Liver (tissue), 9 donors: ENCODE measurements around the gene SYCP2. TPM values are rescaled to one million over a fixed set of nuclear protein-coding genes. Genes with fewer than 3 reads are reported as not detected.

ENCODE experiments used
- DNase-seq: peaks from one replicate; pipeline ENCODE4 v3.0.0-alpha.2; 2017; ENCODE audit warnings: low spot score
- H3K27ac ChIP-seq, 2 donors: one replicate each; pipeline ENCODE4 v1.7.0; 2013; ENCODE audit warnings: inconsistent platforms in 2 of 2, low read length in 2 of 2, control low read depth in 1 of 2, low read depth in 1 of 2, mild to moderate bottlenecking in 1 of 2
- H3K27me3 ChIP-seq, 4 donors: one replicate each; pipeline versions ENCODE4 v1.6.1 to v1.7.0; 2013; ENCODE audit warnings: low read length in 3 of 4, inconsistent platforms in 1 of 4, mild to moderate bottlenecking in 1 of 4, moderate library complexity in 1 of 4; ENCODE audit not compliant: control insufficient read depth in 4 of 4, insufficient read depth in 4 of 4
- H3K36me3 ChIP-seq, 4 donors: one replicate each; pipeline versions ENCODE4 v1.6.1 to v1.7.0; 2013; ENCODE audit warnings: low read length in 3 of 4, mild to moderate bottlenecking in 3 of 4, low read depth in 1 of 4, moderate library complexity in 1 of 4; ENCODE audit not compliant: control insufficient read depth in 4 of 4, insufficient read depth in 3 of 4
- H3K4me1 ChIP-seq, 4 donors: one replicate each; pipeline versions ENCODE4 v1.6.1 to v1.7.0; 2013; ENCODE audit warnings: low read length in 3 of 4, mild to moderate bottlenecking in 3 of 4, moderate library complexity in 1 of 4; ENCODE audit not compliant: control insufficient read depth in 4 of 4, insufficient read depth in 4 of 4
- H3K4me3 ChIP-seq, 3 donors: one replicate each; pipeline versions ENCODE4 v1.6.1 to v1.7.0; 2013; ENCODE audit warnings: low read length in 3 of 3, control low read depth in 1 of 3, low read depth in 1 of 3, mild to moderate bottlenecking in 1 of 3
- H3K9ac ChIP-seq, 2 donors: one replicate each; pipeline ENCODE4 v1.7.0; 2013; ENCODE audit warnings: low read length in 2 of 2, mild to moderate bottlenecking in 2 of 2, moderate library complexity in 2 of 2, control low read depth in 1 of 2, low read depth in 1 of 2
- H3K9me3 ChIP-seq, 4 donors: one replicate each; pipeline versions ENCODE4 v1.6.1 to v1.7.0; 2013; ENCODE audit warnings: low read length in 3 of 4; ENCODE audit not compliant: control insufficient read depth in 4 of 4
- ATF3 ChIP-seq: IDR thresholded peaks from 2 replicates; pipeline ENCODE4 v1.6.1; 2016; ENCODE audit warnings: antibody characterized with exemption
- CTCF ChIP-seq: fragments of 150-350 bp; IDR thresholded peaks from 2 replicates; pipeline ENCODE4 v1.5.1; 2017; ENCODE audit warnings: improper control_type of control experiment, low read depth, low read length; ENCODE audit not compliant: missing input control
- EGR1 ChIP-seq, 2 donors: IDR thresholded peaks; 2 replicates each; pipeline ENCODE4 v1.6.1; 2016 to 2018; ENCODE audit warnings: antibody characterized with exemption in 2 of 2, low read depth in 2 of 2
- FOXA1 ChIP-seq: IDR thresholded peaks from 2 replicates; pipeline ENCODE4 v1.6.1; 2016; ENCODE audit warnings: antibody characterized with exemption
- FOXA2 ChIP-seq: IDR thresholded peaks from 2 replicates; pipeline ENCODE4 v1.6.1; 2016; ENCODE audit warnings: antibody characterized with exemption
- GABPA ChIP-seq, 2 donors: IDR thresholded peaks in 1 of 2; conservative IDR thresholded peaks in 1 of 2; 2 replicates each; pipeline ENCODE4 v1.6.1; 2016; ENCODE audit warnings: antibody characterized with exemption in 2 of 2, mild to moderate bottlenecking in 1 of 2, moderate library complexity in 1 of 2
- HNF4A ChIP-seq, 2 donors: conservative IDR thresholded peaks; 2 replicates each; pipeline ENCODE4 v1.6.1; 2016; ENCODE audit warnings: antibody characterized with exemption in 2 of 2, mild to moderate bottlenecking in 2 of 2
- HNF4G ChIP-seq: IDR thresholded peaks from 2 replicates; pipeline ENCODE4 v1.6.1; 2016; ENCODE audit warnings: antibody characterized with exemption
- JUND ChIP-seq, 2 donors: IDR thresholded peaks; 2 replicates each; pipeline ENCODE4 v1.6.1; 2016; ENCODE audit warnings: antibody characterized with exemption in 2 of 2
- MAX ChIP-seq: IDR thresholded peaks from 2 replicates; pipeline ENCODE4 v1.6.1; 2016; ENCODE audit warnings: antibody characterized with exemption
- NR2F2 ChIP-seq: IDR thresholded peaks from 2 replicates; pipeline ENCODE4 v1.6.1; 2016; ENCODE audit warnings: antibody characterized with exemption
- RAD21 ChIP-seq, 2 donors: IDR thresholded peaks; 2 replicates each; pipeline ENCODE4 v1.6.1; 2016; ENCODE audit warnings: antibody characterized with exemption in 2 of 2, mild to moderate bottlenecking in 2 of 2
- REST ChIP-seq: IDR thresholded peaks from 2 replicates; pipeline ENCODE4 v1.6.1; 2016; ENCODE audit warnings: antibody characterized with exemption, mild to moderate bottlenecking
- SP1 ChIP-seq: IDR thresholded peaks from 2 replicates; pipeline ENCODE4 v1.6.1; 2018; ENCODE audit warnings: antibody characterized with exemption, mild to moderate bottlenecking
- TAF1 ChIP-seq: conservative IDR thresholded peaks from 2 replicates; pipeline ENCODE4 v1.6.1; 2016; ENCODE audit warnings: antibody characterized with exemption, mild to moderate bottlenecking
- WGBS: extraction: QIAGEN DNeasy Blood & Tissue Kit; methylation state at CpG from one replicate; pipeline ENCODE4 v1.1.7; 2013; 5-methylcytosine and 5-hydroxymethylcytosine counted together
- polyA plus RNA-seq, 2 donors: library from polyadenylated mRNA; stranded (reverse) in 1 of 2; unstranded in 1 of 2; fragments of 200-250 nt in 1 of 2; fragments of >200 nt in 1 of 2; fragmentation: Nextera tagmentation in 1 of 2; extraction: Ambion mirVana in 1 of 2; gene quantifications; one replicate each; pipeline versions ENCODE4 v1.2.1 to v1.2.3, GENCODE V29; 2013 to 2015
- total RNA-seq, 2 donors: library from RNA; depleted of rRNA; stranded (reverse); fragments of >200 nt; gene quantifications; one replicate each; pipeline ENCODE4 v1.2.3, GENCODE V29; 2014
- donor health status: healthy.
- donor health status: healthy.
- donor health status: healthy.
- donor health status: healthy.
- donor health status: healthy.

Gene SYCP2
- total and polyA plus RNA-seq, 4 donors: 0.07 to 0.84 (median 0.38) TPM

DNA sequence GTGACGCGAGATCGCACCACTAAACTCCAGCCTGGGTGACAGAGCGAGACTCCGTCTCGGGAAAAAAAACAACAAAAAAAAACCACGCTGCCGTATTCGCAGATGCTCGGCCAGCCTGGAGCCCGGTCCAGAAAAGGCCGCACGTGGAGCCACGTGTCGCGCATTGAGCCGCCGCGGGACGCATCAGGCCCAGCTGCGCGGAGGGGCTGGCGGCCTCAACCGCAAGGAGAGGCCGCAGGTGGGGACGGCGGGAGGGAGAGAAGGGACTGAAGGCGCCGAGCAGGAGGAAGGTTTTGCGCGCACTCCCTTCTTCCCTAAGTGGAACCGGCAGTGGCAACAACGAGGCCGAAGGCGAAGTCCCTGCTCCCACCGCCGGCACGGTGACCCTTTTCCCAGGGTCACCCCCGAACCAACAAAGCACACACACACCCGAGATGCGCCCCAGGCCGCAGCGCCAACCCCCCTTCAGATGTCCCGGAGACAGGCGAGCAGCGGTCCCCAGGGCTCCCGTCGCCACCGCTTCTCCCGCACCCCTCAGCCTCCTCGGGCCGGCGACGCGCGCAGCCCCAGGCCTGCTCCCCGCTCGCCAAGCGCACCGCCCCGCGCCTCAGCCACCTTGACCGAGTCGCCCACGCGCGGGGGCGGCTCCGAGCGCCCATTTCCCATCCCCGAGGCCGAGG is 681 bp downstream of the SYCP2 start:
- H3K27ac ChIP-seq: no peak overlapping the region

GRCh38 chr20:59931511-59932312 is 1.7 kb downstream of the SYCP2 start:
- DNase-seq: no peak
- Histone ChIP-seq H3K27ac (no peak overlapping the region), H3K36me3 (no peaks in the 10 kb centered on the region), H3K9ac (no peak overlapping the region), H3K4me3 (no peak overlapping the region), H3K27me3 (peaks cover 0 to 8% (median 1%) of the 10 kb centered on the region in 4 donors), H3K9me3 (no peaks in the 10 kb centered on the region), H3K4me1 (peaks cover 0 to 12% (median 6%) of the 10 kb centered on the region in 4 donors)
- TF ChIP-seq JUND (IDR thresholded peaks at IDR 0.05): no peak
- no peak for TF ChIP-seq HNF4G
- TF ChIP-seq MAX: no peak
- no peak for TF ChIP-seq EGR1 (IDR thresholded peaks at IDR 0.05; ENCODE audit: low read depth in 2 of 2)
- no peak for TF ChIP-seq FOXA2
- TF ChIP-seq HNF4A (conservative IDR thresholded peaks at IDR 0.05): no peak
- 90% methylated on average over 9 of the region's 9 CpGs for WGBS

More for the DNA sequence above, 681 bp downstream of the SYCP2 start:
- Histone ChIP-seq H3K27me3 (peaks cover 0 to 8% (median 1%) of the 10 kb centered on the region in 4 donors), H3K9ac (no peak overlapping the region), H3K36me3 (no peaks in the 10 kb centered on the region), H3K9me3 (no peaks in the 10 kb centered on the region), H3K4me1 (peaks cover 0 to 12% (median 6%) of the 10 kb centered on the region in 4 donors), H3K4me3 (peak overlapping the region in 1 of 3 donors; percentile 48)
- DNase-seq: no peak
- 84% methylated on average over 72 of the region's 72 CpGs for WGBS
- no peak for TF ChIP-seq FOXA1
- no peak for TF ChIP-seq NR2F2
- TF ChIP-seq REST: no peak
- TF ChIP-seq EGR1 (IDR thresholded peaks at IDR 0.05; ENCODE audit: low read depth in 2 of 2): no peak

- no peak overlapping the region for H3K4me3 ChIP-seq
- H3K9me3 ChIP-seq: no peaks in the 10 kb centered on the region
- TF ChIP-seq NR2F2 (no peak), EGR1 (IDR thresholded peaks at IDR 0.05; ENCODE audit: low read depth in 2 of 2) (no peak), MAX (no peak), REST (no peak), ATF3 (no peak), RAD21 (IDR thresholded peaks at IDR 0.05) (no peak), CTCF (no peak), TAF1 (no peak), SP1 (no peak), JUND (IDR thresholded peaks at IDR 0.05) (no peak), HNF4G (no peak), GABPA (IDR thresholded peaks at IDR 0.05 in 1 of 2, conservative IDR thresholded peaks at IDR 0.05 in 1 of 2) (no peak), HNF4A (conservative IDR thresholded peaks at IDR 0.05) (no peak)
Measured at GRCh38 chr20:59925899-59926298, 7.5 kb downstream of the SYCP2 start.

More at GRCh38 chr20:59925899-59926298, 7.5 kb downstream of the SYCP2 start:
- Histone ChIP-seq H3K9ac (no peak overlapping the region), H3K36me3 (no peaks in the 10 kb centered on the region), H3K4me1 (no peaks in the 10 kb centered on the region), H3K27ac (no peak overlapping the region), H3K27me3 (peaks cover 0 to 8% (median 0%) of the 10 kb centered on the region in 4 donors)
- DNase-seq: no peak
